GM12878 (cell line): ENCODE measurements around the gene SULF2. TPM values are rescaled to one million over a fixed set of nuclear protein-coding genes. Genes with fewer than 3 reads are reported as not detected.

Experiments used
- ATAC-seq: fragments of 200-7000 bp; cut with Tn5 transposase; 3 replicates; pipeline ENCODE4 v1.9.1; 2020; ENCODE audit warnings: mild to moderate bottlenecking, moderate library complexity
- BruUV-seq: library from RNA; stranded (reverse); fragments of 400-500 nt; replicated peaks from 2 replicates; lab custom pipeline; 2021; lab: Mats Ljungman, UMichigan
- CTCF ChIA-PET: fragments of 300-600 bp; sonication (Branson Sonifier 250); formaldehyde crosslinking; extraction: SDS; loops from one replicate; lab custom pipeline; 2021; ENCODE audit warnings: inconsistent platforms; lab: Yijun Ruan, JAX
- POLR2A ChIA-PET: fragments of 350-600 bp; formaldehyde crosslinking; extraction: SDS; loops from one replicate; lab custom pipeline; 2021; ENCODE audit warnings: inconsistent platforms; lab: Charles Lee
- RAD21 ChIA-PET: fragments of 300-600 bp; sonication (Branson Sonifier 250); formaldehyde crosslinking; loops from one replicate; lab custom pipeline; 2023; ENCODE audit warnings: antibody characterized with exemption; ENCODE audit not compliant: unreplicated experiment; lab: Charles Lee
- SMC1A ChIA-PET: fragments of 300-600 bp; sonication (Branson Sonifier 250); formaldehyde crosslinking; loops from one replicate; lab custom pipeline; 2023; ENCODE audit not compliant: unreplicated experiment, uncharacterized antibody; lab: Charles Lee
- DNase-seq: peaks from one replicate; pipeline ENCODE4 v3.0.0-alpha.2; 2011; ENCODE audit warnings: low read depth, low spot score
- FAIRE-seq: peaks from 3 replicates; lab custom pipeline; 2011; peaks lifted over from hg19 to GRCh38; lab: Jason Lieb, UNC
- H2AFZ ChIP-seq: 2 replicates; pipeline ENCODE4 v1.6.0; 2011; ENCODE audit warnings: low read depth, low read length, control low read depth; ENCODE audit not compliant: control insufficient read depth
- H3K27ac ChIP-seq: 2 replicates; pipeline ENCODE4 v1.5.1; 2011; ENCODE audit warnings: control low read depth; ENCODE audit not compliant: control insufficient read depth, insufficient read depth
- H3K27me3 ChIP-seq, 2 experiments: replicated peaks in 1 of 2; 2 replicates each; pipeline versions ENCODE4 v1.6.0 to v1.6.1; 2011; ENCODE audit warnings: low read length in 1 of 2; ENCODE audit not compliant: control insufficient read depth in 2 of 2, insufficient read depth in 2 of 2
- H3K36me3 ChIP-seq, 2 experiments: 2 replicates each; pipeline ENCODE4 v1.5.1; 2011; ENCODE audit warnings: low read length in 1 of 2; ENCODE audit not compliant: control insufficient read depth in 2 of 2, insufficient read depth in 2 of 2
- H3K4me1 ChIP-seq: 2 replicates; pipeline ENCODE4 v1.6.1; 2011; ENCODE audit warnings: mild to moderate bottlenecking, low read length, moderate library complexity, mixed read lengths; ENCODE audit not compliant: control insufficient read depth, insufficient read depth
- H3K4me2 ChIP-seq: 2 replicates; pipeline ENCODE4 v1.6.0; 2011; ENCODE audit warnings: control low read depth; ENCODE audit not compliant: control insufficient read depth, insufficient read depth
- H3K4me3 ChIP-seq: fragments of 200-600 bp; sonication (generic); 2 replicates; pipeline ENCODE4 v1.5.1; 2016
- H3K79me2 ChIP-seq: 2 replicates; pipeline ENCODE4 v1.6.0; 2011; ENCODE audit warnings: low read length; ENCODE audit not compliant: control insufficient read depth, insufficient read depth
- H3K9ac ChIP-seq: 2 replicates; pipeline ENCODE4 v1.8.0; 2011; ENCODE audit warnings: low read length, control low read depth, mixed read lengths; ENCODE audit not compliant: control insufficient read depth, insufficient read depth
- H3K9me3 ChIP-seq: replicated peaks from 3 replicates; pipeline ENCODE4 v1.5.1; 2011; ENCODE audit warnings: mild to moderate bottlenecking, low read length; ENCODE audit not compliant: control insufficient read depth, insufficient read depth
- H4K20me1 ChIP-seq: 2 replicates; pipeline ENCODE4 v1.6.0; 2011; ENCODE audit not compliant: control insufficient read depth, insufficient read depth
- BCL3 ChIP-seq: IDR thresholded peaks from 2 replicates; pipeline ENCODE4 v1.6.1; 2011; ENCODE audit warnings: borderline replicate concordance, low read depth, mild to moderate bottlenecking, moderate library complexity, low read length; ENCODE audit not compliant: insufficient read depth, poor library complexity, severe bottlenecking
- CHD4 ChIP-seq: fragments of 200-600 bp; sonication (generic); IDR thresholded peaks from 2 replicates; pipeline ENCODE4 v1.6.1; 2016; ENCODE audit warnings: mild to moderate bottlenecking
- DPF2 ChIP-seq: fragments of 450-650 bp; IDR thresholded peaks from 2 replicates; pipeline ENCODE4 v1.6.1; 2017; ENCODE audit warnings: mild to moderate bottlenecking
- HCFC1 ChIP-seq: fragments of 150-350 bp; IDR thresholded peaks from 2 replicates; pipeline ENCODE4 v1.6.1; 2014; ENCODE audit warnings: low read length
- KAT2A ChIP-seq: conservative IDR thresholded peaks from 2 replicates; pipeline ENCODE4 v1.6.1; 2011; ENCODE audit warnings: low read depth, low read length; ENCODE audit not compliant: control insufficient read depth
- PAX8 ChIP-seq: fragments of 450-650 bp; IDR thresholded peaks from 2 replicates; pipeline ENCODE4 v1.6.1; 2017; ENCODE audit warnings: mild to moderate bottlenecking, moderate library complexity
- POLR2A ChIP-seq: IDR thresholded peaks from 2 replicates; pipeline ENCODE4 v1.6.1; 2011; ENCODE audit warnings: low read depth, mild to moderate bottlenecking, low read length
- RBBP5 ChIP-seq: fragments of 200-600 bp; sonication (generic); conservative IDR thresholded peaks from 2 replicates; pipeline ENCODE4 v1.6.1; 2016
- SIN3A ChIP-seq: IDR thresholded peaks from 2 replicates; pipeline ENCODE4 v1.6.1; 2012; ENCODE audit warnings: low read depth, low read length, improper control_type of control experiment
- SMC3 ChIP-seq: IDR thresholded peaks from 2 replicates; pipeline ENCODE4 v1.6.1; 2011; ENCODE audit warnings: low read length, improper control_type of control experiment, borderline replicate concordance
- SPI1 ChIP-seq: IDR thresholded peaks from 2 replicates; pipeline ENCODE4 v1.6.1; 2011; ENCODE audit warnings: low read depth, mild to moderate bottlenecking, low read length, moderate library complexity, borderline replicate concordance; ENCODE audit not compliant: insufficient read depth
- TCF12 ChIP-seq: IDR thresholded peaks from 2 replicates; pipeline ENCODE4 v1.6.1; 2011; ENCODE audit warnings: low read depth, mild to moderate bottlenecking, low read length
- USF1 ChIP-seq: IDR thresholded peaks from 2 replicates; pipeline ENCODE4 v1.6.1; 2011; ENCODE audit warnings: borderline replicate concordance, low read depth, mild to moderate bottlenecking, moderate library complexity, mixed read lengths, low read length; ENCODE audit not compliant: insufficient read depth; ENCODE audit errors: extremely low read length
- WGBS: methylation state at CpG from one replicate; pipeline ENCODE4 v1.1.6; 2016; ENCODE audit warnings: low lambda C conversion rate; ENCODE audit not compliant: insufficient replicate concordance, insufficient coverage; ENCODE audit errors: missing lambda C conversion rate; 5-methylcytosine and 5-hydroxymethylcytosine counted together
- in situ Hi-C: fragments of 300-500 bp; cut with MboI; formaldehyde crosslinking; loops from 9 replicates; pipeline ENCODE4 v1.14.3; 2018; ENCODE audit warnings: mixed read lengths
- intact Hi-C: fragments of 100-400 bp; cut with micrococcal nuclease; formaldehyde crosslinking; loops from one replicate; pipeline ENCODE4 v1.14.2; 2022; ENCODE audit not compliant: unreplicated experiment
- polyA plus RNA-seq, 11 experiments: library from polyadenylated mRNA; depleted of rRNA in 4 of 11; unstranded in 6 of 11; stranded (reverse) in 5 of 11; fragments of >200 nt; fragmentation: Nextera tagmentation in 4 of 11; fragmentation: Illumina TruSeq in 1 of 11; extraction: Ambion mirVana in 4 of 11; extraction: Trizol in 1 of 11; gene quantifications; 1 replicate in 1 of 11; 2 replicates in 10 of 11; pipeline versions ENCODE4 v1.2.1 to v1.2.3, GENCODE V29; 2011 to 2016; ENCODE audit warnings: inconsistent platforms in 2 of 11, missing spikeins in 2 of 11, low read depth in 1 of 11
- total RNA-seq, 4 experiments: library from RNA; depleted of rRNA in 3 of 4; stranded (reverse); fragments of >200 nt in 3 of 4; fragmentation: Illumina TruSeq in 1 of 4; extraction: Trizol in 1 of 4; gene quantifications; 2 replicates each; pipeline versions ENCODE4 v1.2.1 to v1.2.3, GENCODE V29; 2013 to 2021

Gene SULF2
- total and polyA plus RNA-seq, 10 of the 15 experiments (the other 5 are each of a cell fraction or from before 2014, with no cell fraction given), result 0.69 to 4.1 (median 1.6) TPM

GRCh38 chr20:47754946-47755652 is 30.2 kb downstream of the SULF2 start:
- ChIA-PET SMC1A (interaction anchor here (1.3 to 1.6 kb wide), 2 partner anchors 141 to 200 kb away, joined by 3 read pairs; no protein-coding TSS in a partner anchor), CTCF (no interaction called here), RAD21 (interaction anchor here (0.7 kb wide), 1 partner anchor 1169 kb away, joined by 3 read pairs; no protein-coding TSS in a partner anchor), POLR2A (no interaction called here)
- BruUV-seq, result no TSS peak
- no peak for FAIRE-seq
- H3K36me3 ChIP-seq, result no peaks in the 10 kb centered on the region
- intact Hi-C loops (no loop called here), in situ Hi-C loops (no loop called here)
- no peaks in the 10 kb centered on the region for H3K27me3 ChIP-seq
- WGBS, result 22% methylated on average over 10 of the region's 10 CpGs
- H3K4me3 ChIP-seq, result no peak overlapping the region
- H3K9ac ChIP-seq, result no peak overlapping the region
- no peak for TF ChIP-seq SIN3A
- TF ChIP-seq USF1, result no peak
- TF ChIP-seq RBBP5, result no peak
- H3K9me3 ChIP-seq, result no peaks in the 10 kb centered on the region
- peaks cover 3% of the 10 kb centered on the region for H3K4me1 ChIP-seq
- H3K4me2 ChIP-seq, result no peak overlapping the region
- no peaks in the 10 kb centered on the region for H4K20me1 ChIP-seq
- DNase-seq, result no peak
- H3K79me2 ChIP-seq, result no peaks in the 10 kb centered on the region
- no peak overlapping the region for H3K27ac ChIP-seq
- ATAC-seq, result no peak
- no peak overlapping the region for H2AFZ ChIP-seq

- no peak for FAIRE-seq
- TF ChIP-seq SMC3 (no peak), KAT2A (no peak), POLR2A (no peak), CHD4 (no peak), SPI1 (no peak), HCFC1 (no peak), PAX8 (no peak), BCL3 (no peak), TCF12 (no peak), DPF2 (no peak)
- in situ Hi-C loops (no loop called here), intact Hi-C loops (no loop called here)
- ChIA-PET SMC1A (no interaction called here), CTCF (no interaction called here), POLR2A (no interaction called here), RAD21 (no interaction called here)
- no peak overlapping the region for H3K4me3 ChIP-seq
- no peak overlapping the region for H3K27ac ChIP-seq
- H3K4me1 ChIP-seq, result peaks cover 3% of the 10 kb centered on the region
- 45% methylated on average over 2 of the region's 2 CpGs for WGBS
- no peaks in the 10 kb centered on the region for H4K20me1 ChIP-seq
- no peak for ATAC-seq
- no peaks in the 10 kb centered on the region for H3K79me2 ChIP-seq
- H2AFZ ChIP-seq, result no peak overlapping the region
- DNase-seq, result no peak
- H3K4me2 ChIP-seq, result no peak overlapping the region
- no TSS peak for BruUV-seq
- no peak overlapping the region for H3K9ac ChIP-seq
- H3K27me3 ChIP-seq, result no peaks in the 10 kb centered on the region; a peak in 1 of 4 replicates
- no peaks in the 10 kb centered on the region for H3K9me3 ChIP-seq
- H3K36me3 ChIP-seq, result no peaks in the 10 kb centered on the region
Measured at GRCh38 chr20:47754388-47754715, 30.9 kb downstream of the SULF2 start.
